ENCODE results near the gene SEMA3D.

SEMA3D gene

GRCh38 chr7:84985073-84985784, 201.6 kb downstream of the SEMA3D start:
- DNase-seq (ENCODE audit: low spot score): no peak

- DNase-seq (ENCODE audit: low spot score): no peak
Observed at GRCh38 chr7:84982199-84982598, 204.7 kb downstream of the SEMA3D start.

GRCh38 chr7:84981055-84981976, 205.5 kb downstream of the SEMA3D start:
- no peak for DNase-seq (ENCODE audit: low spot score)

- DNase-seq (ENCODE audit: low spot score): no peak
Observed at GRCh38 chr7:84975586-84976185, 211.2 kb downstream of the SEMA3D start.

- no peak for DNase-seq (ENCODE audit: low spot score)
Observed at GRCh38 chr7:84971360-84971759, 215.5 kb downstream of the SEMA3D start.

- DNase-seq (ENCODE audit: low spot score): no peak
Observed at GRCh38 chr7:84970670-84971069, 216.2 kb downstream of the SEMA3D start.

GRCh38 chr7:84953234-84953633, 233.6 kb downstream of the SEMA3D start:
- no peak for DNase-seq (ENCODE audit: low spot score)

- DNase-seq (ENCODE audit: low spot score): no peak
Observed at GRCh38 chr7:84950836-84951235, 236.0 kb downstream of the SEMA3D start.

GRCh38 chr7:84949501-84949900, 237.4 kb downstream of the SEMA3D start:
- no peak for DNase-seq (ENCODE audit: low spot score)

- no peak for DNase-seq (ENCODE audit: low spot score)
Observed at GRCh38 chr7:84949067-84949466, 237.8 kb downstream of the SEMA3D start.

GRCh38 chr7:84948634-84949033, 238.2 kb downstream of the SEMA3D start:
- no peak for DNase-seq (ENCODE audit: low spot score)

GRCh38 chr7:84946549-84946948, 240.3 kb downstream of the SEMA3D start:
- DNase-seq (ENCODE audit: low spot score): no peak
